ENCODE data around the gene MPC1L.
A peak's percentile ranks its signal among the peaks of the same experiment; 100 is the strongest.

The MPC1L gene

DNA sequence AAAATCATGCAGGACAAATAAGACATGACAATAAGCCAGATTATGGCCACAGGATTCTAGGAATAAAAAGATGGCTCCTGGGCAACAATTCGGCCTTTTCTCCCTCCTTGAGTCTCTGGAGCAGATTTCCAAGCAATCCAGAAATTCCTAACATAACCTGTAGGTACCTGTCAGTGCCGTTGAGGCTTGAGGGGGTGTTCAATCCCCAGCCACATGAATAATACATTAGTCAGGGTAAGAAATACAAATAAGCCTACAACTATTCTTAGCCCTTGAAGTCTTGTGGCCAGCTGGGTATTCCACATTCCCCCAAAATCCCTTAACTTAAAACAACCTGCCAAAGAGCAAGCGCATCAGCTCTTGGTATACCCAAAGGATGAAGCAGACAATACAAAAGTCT is 14.5 kb downstream of the MPC1L start:
- Histone ChIP-seq H3K4me2 (ENCODE audit: low read length) (no peak overlapping the region), H3K36me3 (ENCODE audit: insufficient read depth, low read length) (peaks cover 72% of the 10 kb centered on the region), H3K4me1 (ENCODE audit: control insufficient read depth, insufficient read depth, low read length) (no peaks in the 10 kb centered on the region), H3K9ac (ENCODE audit: low read depth, low read length) (no peak overlapping the region), H3K9me3 (replicated peaks; ENCODE audit: low read length) (no peaks in the 10 kb centered on the region), H3K4me3 (ENCODE audit: low read length) (no peak overlapping the region), H3K27me3 (ENCODE audit: control insufficient read depth, insufficient read depth, low read length) (peaks cover 6% of the 10 kb centered on the region)

DNA sequence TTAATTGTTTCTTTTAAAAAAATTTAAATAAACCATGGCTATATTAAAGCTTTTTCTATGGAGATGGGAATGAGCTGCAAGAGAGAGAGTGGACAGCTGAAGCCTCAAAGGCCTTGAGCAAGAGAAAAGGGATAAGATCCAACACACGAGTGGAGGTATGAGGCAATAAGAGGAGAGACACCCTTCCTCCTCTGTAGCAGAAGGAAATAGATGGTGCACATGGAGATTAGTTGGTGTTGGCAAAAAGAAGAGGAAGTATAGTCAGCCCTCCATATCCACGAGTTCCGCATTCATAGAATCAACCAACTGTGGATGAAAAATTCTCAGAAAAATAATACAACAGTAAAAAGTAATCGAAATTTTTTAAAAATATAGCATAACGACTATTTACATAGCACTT is 20.9 kb downstream of the MPC1L start:
- Histone ChIP-seq H3K4me1 (ENCODE audit: control insufficient read depth, insufficient read depth, low read length) (peaks cover 14% of the 10 kb centered on the region), H3K9me3 (replicated peaks; ENCODE audit: low read length) (no peaks in the 10 kb centered on the region), H3K4me3 (ENCODE audit: low read length) (peak overlapping the region; percentile 66), H3K36me3 (ENCODE audit: insufficient read depth, low read length) (peaks cover 14% of the 10 kb centered on the region), H3K4me2 (ENCODE audit: low read length) (peak overlapping the region; percentile 89), H3K9ac (ENCODE audit: low read depth, low read length) (peak overlapping the region; percentile 75), H3K27me3 (ENCODE audit: control insufficient read depth, insufficient read depth, low read length) (no peaks in the 10 kb centered on the region)

DNA sequence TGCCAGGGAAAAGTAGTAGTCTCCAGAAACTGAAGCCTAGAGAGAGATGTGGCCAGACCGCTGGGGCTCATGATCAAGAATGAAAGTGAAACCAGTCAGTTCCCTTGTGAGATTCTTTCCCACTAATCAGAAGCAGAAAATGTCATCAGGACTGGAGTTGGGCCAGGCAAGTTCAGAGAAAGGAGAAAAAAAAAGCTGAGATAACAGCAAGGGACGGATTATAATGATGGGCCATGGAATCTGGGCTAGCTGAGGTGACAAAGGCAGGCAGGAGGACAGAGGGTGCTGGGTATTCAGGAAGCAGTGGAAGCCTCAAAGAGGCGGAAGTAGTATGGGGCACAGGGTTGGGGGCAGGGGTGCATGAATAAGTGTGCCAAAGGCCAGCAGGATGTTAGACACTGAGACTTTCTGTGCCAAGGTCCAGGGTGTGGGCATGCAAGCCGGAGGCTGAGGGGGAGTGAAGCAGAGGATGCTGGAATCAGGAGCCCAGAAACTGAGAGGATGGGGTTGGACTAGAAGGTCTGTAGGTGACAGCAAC is 21.7 kb downstream of the MPC1L start:
- Histone ChIP-seq H3K36me3 (ENCODE audit: insufficient read depth, low read length) (peaks cover 8% of the 10 kb centered on the region), H3K9me3 (replicated peaks; ENCODE audit: low read length) (no peaks in the 10 kb centered on the region), H3K4me3 (ENCODE audit: low read length) (peak overlapping the region; percentile 66), H3K4me2 (ENCODE audit: low read length) (peak overlapping the region; percentile 89), H3K4me1 (ENCODE audit: control insufficient read depth, insufficient read depth, low read length) (peaks cover 14% of the 10 kb centered on the region), H3K9ac (ENCODE audit: low read depth, low read length) (peak overlapping the region; percentile 75), H3K27me3 (ENCODE audit: control insufficient read depth, insufficient read depth, low read length) (no peaks in the 10 kb centered on the region)

DNA sequence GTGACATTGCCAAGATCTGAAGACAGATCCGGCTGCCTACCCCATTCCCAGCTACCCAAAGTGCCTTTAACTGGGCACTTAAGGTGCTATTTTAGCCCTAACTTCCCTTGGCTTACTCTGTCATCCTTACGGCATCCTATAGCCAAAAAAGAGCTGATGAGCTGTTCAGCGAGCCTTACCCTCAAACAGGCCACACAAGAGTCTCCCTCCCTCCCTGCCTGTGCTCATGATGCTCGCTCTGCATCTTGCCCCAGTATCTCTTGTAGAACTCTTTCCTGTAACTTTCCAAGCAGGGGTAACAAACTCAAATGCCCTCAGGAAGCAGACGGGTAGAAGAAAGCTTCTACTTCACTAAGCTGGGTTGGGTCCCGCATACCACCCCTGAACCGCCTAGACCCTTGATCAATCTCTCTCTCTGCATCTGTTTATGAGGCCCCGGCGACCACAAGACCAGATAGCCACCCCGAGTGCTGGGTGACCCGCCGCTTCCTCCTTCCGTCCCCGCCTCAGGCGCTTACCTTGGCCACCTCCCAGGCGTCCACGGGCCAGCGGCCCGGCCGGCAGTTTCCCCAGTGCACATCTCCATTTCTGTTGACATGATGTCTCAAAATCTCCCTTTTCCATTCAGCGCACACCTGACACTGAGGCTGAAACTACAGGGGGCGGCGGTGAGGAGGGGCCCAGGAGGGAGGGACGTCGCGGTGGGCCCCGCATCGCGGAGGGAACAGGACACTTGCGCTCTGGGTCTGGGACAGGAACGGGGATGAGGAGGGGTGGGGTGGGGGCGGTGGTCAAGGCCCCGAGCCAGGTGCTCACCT is 23.5 kb downstream of the MPC1L start:
- peak overlapping the region; percentile 79 for H3K4me2 ChIP-seq (ENCODE audit: low read length)
- H3K4me3 ChIP-seq (ENCODE audit: low read length), result peak overlapping the region; percentile 90
- H3K9ac ChIP-seq (ENCODE audit: low read depth, low read length), result peak overlapping the region; percentile 81
- peaks cover 14% of the 10 kb centered on the region for H3K4me1 ChIP-seq (ENCODE audit: control insufficient read depth, insufficient read depth, low read length)
- H3K27me3 ChIP-seq (ENCODE audit: control insufficient read depth, insufficient read depth, low read length), result no peaks in the 10 kb centered on the region
- no peaks in the 10 kb centered on the region for H3K9me3 ChIP-seq (replicated peaks; ENCODE audit: low read length)
- peaks cover 8% of the 10 kb centered on the region for H3K36me3 ChIP-seq (ENCODE audit: insufficient read depth, low read length)

- Histone ChIP-seq H3K27me3 (ENCODE audit: control insufficient read depth, insufficient read depth, low read length) (no peaks in the 10 kb centered on the region), H3K4me1 (ENCODE audit: control insufficient read depth, insufficient read depth, low read length) (peaks cover 14% of the 10 kb centered on the region), H3K4me2 (ENCODE audit: low read length) (peak within 1 kb of the TSS; percentile 79), H3K9ac (ENCODE audit: low read depth, low read length) (peak within 1 kb of the TSS; percentile 81), H3K4me3 (ENCODE audit: low read length) (peak within 1 kb of the TSS; percentile 90), H3K9me3 (replicated peaks; ENCODE audit: low read length) (no peaks in the 10 kb centered on the region), H3K36me3 (ENCODE audit: insufficient read depth, low read length) (no peaks in the 10 kb centered on the region)
Observed at GRCh38 chrX:40647307-40648197, 24.3 kb downstream of the MPC1L start, which contains the start of gene CXorf38. TSS of gene CXorf38 (minus strand) at chrX:40647561. CDS start at chrX:40647520, 41 bp downstream.

DNA sequence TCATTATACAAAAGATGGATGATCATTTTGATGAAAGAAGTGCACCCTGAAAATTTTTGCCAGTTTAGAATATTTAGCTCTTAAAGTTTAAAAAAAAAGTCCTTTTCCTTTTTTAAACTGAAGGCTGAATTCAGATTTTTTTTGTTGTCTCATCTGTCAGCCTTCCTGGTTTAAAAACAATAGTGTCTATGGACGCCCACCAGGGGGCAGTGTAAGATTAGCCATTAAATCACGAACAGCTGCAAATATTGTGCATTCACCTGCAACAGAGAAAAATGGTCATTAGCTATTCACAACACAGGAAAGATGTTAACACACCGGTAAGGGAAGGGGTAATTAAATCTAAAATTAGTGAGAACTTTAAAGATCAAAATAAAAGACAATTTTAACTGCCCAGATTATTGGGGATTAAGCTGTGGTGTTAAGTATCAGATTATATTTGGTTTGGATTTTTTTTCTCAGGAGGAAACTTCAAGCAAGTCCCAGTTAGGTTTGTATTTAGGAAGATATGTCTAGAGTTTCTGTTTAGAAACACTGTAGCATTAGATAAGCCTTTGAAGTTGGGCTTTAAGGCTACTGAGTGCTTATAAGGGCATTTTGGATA is 28.5 kb downstream of the MPC1L start:
- Histone ChIP-seq H3K36me3 (ENCODE audit: insufficient read depth, low read length) (no peaks in the 10 kb centered on the region), H3K9me3 (replicated peaks; ENCODE audit: low read length) (no peaks in the 10 kb centered on the region), H3K4me2 (ENCODE audit: low read length) (no peak overlapping the region), H3K9ac (ENCODE audit: low read depth, low read length) (no peak overlapping the region), H3K4me1 (ENCODE audit: control insufficient read depth, insufficient read depth, low read length) (peaks cover 5% of the 10 kb centered on the region), H3K27me3 (ENCODE audit: control insufficient read depth, insufficient read depth, low read length) (no peaks in the 10 kb centered on the region), H3K4me3 (ENCODE audit: low read length) (no peak overlapping the region)

- Histone ChIP-seq H3K36me3 (ENCODE audit: insufficient read depth, low read length) (no peaks in the 10 kb centered on the region), H3K4me1 (ENCODE audit: control insufficient read depth, insufficient read depth, low read length) (peaks cover 4% of the 10 kb centered on the region), H3K4me2 (ENCODE audit: low read length) (no peak overlapping the region), H3K9ac (ENCODE audit: low read depth, low read length) (no peak overlapping the region), H3K9me3 (replicated peaks; ENCODE audit: low read length) (no peaks in the 10 kb centered on the region), H3K4me3 (ENCODE audit: low read length) (no peak overlapping the region), H3K27me3 (ENCODE audit: control insufficient read depth, insufficient read depth, low read length) (no peaks in the 10 kb centered on the region)
Observed at GRCh38 chrX:40652664-40653063, 29.4 kb downstream of the MPC1L start.

DNA sequence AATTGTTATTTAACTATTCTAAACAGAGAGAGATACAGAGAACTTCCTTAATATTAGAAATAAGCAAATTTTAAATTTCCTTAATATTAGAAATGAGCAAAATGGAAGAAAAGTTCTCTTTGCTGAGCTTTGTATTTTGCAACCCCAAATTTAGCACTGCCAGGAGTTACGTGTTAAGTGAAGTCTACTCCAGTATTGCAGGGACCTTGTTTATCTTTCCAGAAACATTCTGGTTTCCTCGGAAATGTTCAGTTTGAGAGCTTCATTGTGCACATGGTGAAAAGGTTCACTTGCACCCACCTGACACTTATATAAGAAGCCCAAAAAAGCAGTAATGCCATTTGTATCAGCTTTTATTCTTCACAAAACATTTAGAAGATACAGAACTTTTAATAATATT is 30.3 kb downstream of the MPC1L start:
- no peaks in the 10 kb centered on the region for H3K4me1 ChIP-seq (ENCODE audit: control insufficient read depth, insufficient read depth, low read length)
- no peak overlapping the region for H3K4me3 ChIP-seq (ENCODE audit: low read length)
- H3K9ac ChIP-seq (ENCODE audit: low read depth, low read length), result no peak overlapping the region
- no peak overlapping the region for H3K4me2 ChIP-seq (ENCODE audit: low read length)
- no peaks in the 10 kb centered on the region for H3K9me3 ChIP-seq (replicated peaks; ENCODE audit: low read length)
- H3K27me3 ChIP-seq (ENCODE audit: control insufficient read depth, insufficient read depth, low read length), result no peaks in the 10 kb centered on the region
- no peaks in the 10 kb centered on the region for H3K36me3 ChIP-seq (ENCODE audit: insufficient read depth, low read length)

DNA sequence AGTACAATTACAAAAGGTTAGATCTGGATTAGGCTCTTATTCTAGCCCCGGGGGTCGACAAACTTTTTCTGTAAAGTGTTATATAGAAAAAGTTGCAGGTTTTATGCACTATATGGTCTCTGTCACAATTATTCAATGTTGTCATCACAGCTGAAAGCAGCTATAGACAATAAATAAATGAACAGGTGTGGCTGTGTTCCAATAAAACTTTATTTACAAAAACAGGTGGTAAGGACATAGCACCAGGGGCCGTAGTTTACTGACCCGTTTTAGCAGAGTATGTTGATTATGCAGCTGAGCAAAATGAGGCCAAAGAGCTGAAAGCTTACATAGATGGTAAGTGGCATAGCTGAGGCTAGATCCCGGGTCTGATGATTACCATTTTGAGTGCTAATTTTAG is 37.2 kb downstream of the MPC1L start:
- H3K4me3 ChIP-seq (ENCODE audit: low read length), result no peak overlapping the region

GRCh38 chrX:40661489-40661888 is 38.3 kb downstream of the MPC1L start:
- no peaks in the 10 kb centered on the region for H3K9me3 ChIP-seq (replicated peaks; ENCODE audit: low read length)
- no peaks in the 10 kb centered on the region for H3K27me3 ChIP-seq (ENCODE audit: control insufficient read depth, insufficient read depth, low read length)
- no peak overlapping the region for H3K9ac ChIP-seq (ENCODE audit: low read depth, low read length)
- H3K4me2 ChIP-seq (ENCODE audit: low read length), result no peak overlapping the region
- no peaks in the 10 kb centered on the region for H3K4me1 ChIP-seq (ENCODE audit: control insufficient read depth, insufficient read depth, low read length)
- H3K36me3 ChIP-seq (ENCODE audit: insufficient read depth, low read length), result peaks cover 11% of the 10 kb centered on the region
- H3K4me3 ChIP-seq (ENCODE audit: low read length), result no peak overlapping the region

More for the DNA sequence above, 37.2 kb downstream of the MPC1L start:
- H3K4me1 ChIP-seq (ENCODE audit: control insufficient read depth, insufficient read depth, low read length), result no peaks in the 10 kb centered on the region
- no peak overlapping the region for H3K4me2 ChIP-seq (ENCODE audit: low read length)
- H3K9me3 ChIP-seq (replicated peaks; ENCODE audit: low read length), result no peaks in the 10 kb centered on the region
- no peak overlapping the region for H3K9ac ChIP-seq (ENCODE audit: low read depth, low read length)
- no peaks in the 10 kb centered on the region for H3K27me3 ChIP-seq (ENCODE audit: control insufficient read depth, insufficient read depth, low read length)
- peaks cover 11% of the 10 kb centered on the region for H3K36me3 ChIP-seq (ENCODE audit: insufficient read depth, low read length)

Data from skeletal muscle satellite cell (primary cell).